PC-9 (cell line): Measurements from ENCODE around the gene COL6A1.

Experiments used
- EZH2 ChIP-seq: fragments of 200-600 bp; sonication (generic); IDR thresholded peaks from 2 replicates; pipeline ENCODE4 v1.8.0; 2017; ENCODE audit warnings: antibody characterized with exemption, low read depth
- TF ChIP-seq, protein P1 (sequence below): fragments of 200-600 bp; sonication (generic); conservative IDR thresholded peaks from 2 replicates; pipeline ENCODE4 v1.6.1; 2017; ENCODE audit warnings: mixed run types, antibody characterized with exemption, mild to moderate bottlenecking, moderate library complexity

DNA sequence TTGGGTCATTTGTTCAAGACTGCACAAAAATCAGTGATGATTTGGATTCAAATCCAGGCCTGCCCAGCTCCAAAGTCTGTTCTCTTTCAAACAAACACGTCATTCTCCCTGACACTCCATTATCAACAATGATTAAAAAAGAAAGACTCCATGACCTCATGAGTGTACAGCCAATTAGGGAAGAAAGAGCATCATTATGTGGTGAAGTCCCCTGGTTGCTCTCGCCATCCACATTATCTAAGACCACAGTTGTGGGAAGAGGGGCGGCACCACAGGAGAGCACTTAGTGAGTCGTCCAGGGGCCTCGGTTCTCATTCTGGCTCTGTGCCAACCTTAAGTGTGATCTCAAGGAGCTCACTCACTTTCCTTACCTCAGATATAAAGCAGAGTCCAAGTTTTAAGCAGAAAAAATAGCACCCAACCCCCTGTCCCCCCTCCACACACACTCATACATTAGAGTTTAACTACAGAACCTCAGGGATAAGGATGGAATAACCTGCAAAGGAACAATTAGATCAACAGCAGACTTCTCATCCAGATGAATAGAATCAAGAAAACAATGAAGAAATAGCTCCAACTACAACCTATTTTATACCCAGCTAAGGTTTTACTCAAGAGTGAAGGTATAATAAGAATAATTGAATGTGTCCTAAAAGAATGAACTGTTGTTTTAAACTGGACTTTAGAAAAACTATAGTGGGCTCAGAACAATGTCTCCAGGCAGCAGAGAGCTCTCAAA lies 47.8 kb downstream of the COL6A1 start:
- TF ChIP-seq, protein P1, sequence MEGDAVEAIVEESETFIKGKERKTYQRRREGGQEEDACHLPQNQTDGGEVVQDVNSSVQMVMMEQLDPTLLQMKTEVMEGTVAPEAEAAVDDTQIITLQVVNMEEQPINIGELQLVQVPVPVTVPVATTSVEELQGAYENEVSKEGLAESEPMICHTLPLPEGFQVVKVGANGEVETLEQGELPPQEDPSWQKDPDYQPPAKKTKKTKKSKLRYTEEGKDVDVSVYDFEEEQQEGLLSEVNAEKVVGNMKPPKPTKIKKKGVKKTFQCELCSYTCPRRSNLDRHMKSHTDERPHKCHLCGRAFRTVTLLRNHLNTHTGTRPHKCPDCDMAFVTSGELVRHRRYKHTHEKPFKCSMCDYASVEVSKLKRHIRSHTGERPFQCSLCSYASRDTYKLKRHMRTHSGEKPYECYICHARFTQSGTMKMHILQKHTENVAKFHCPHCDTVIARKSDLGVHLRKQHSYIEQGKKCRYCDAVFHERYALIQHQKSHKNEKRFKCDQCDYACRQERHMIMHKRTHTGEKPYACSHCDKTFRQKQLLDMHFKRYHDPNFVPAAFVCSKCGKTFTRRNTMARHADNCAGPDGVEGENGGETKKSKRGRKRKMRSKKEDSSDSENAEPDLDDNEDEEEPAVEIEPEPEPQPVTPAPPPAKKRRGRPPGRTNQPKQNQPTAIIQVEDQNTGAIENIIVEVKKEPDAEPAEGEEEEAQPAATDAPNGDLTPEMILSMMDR = no peak
- no peak for TF ChIP-seq EZH2
